Activated CD4-positive, alpha-beta T cell treated with anti-CD3 and anti-CD28 coated beads, Interleukin-2, Interleukin-6, amounts not matched to agents 100 ng/mL and 50 ng/mL, durations not matched to agents 16 hours and 8 hours (primary cell): ENCODE results near the gene FAM217B.
A peak's percentile ranks its signal among the peaks of the same experiment; 100 is the strongest.
"Not testable (repeated sequence)": the region's sequence is repeated elsewhere in the genome, so short reads cannot be mapped to it uniquely, and the experiment has no call there.

Source experiments
- DNase-seq: peaks from one replicate; pipeline ENCODE4 v3.0.0-alpha.2; 2020

Gene FAM217B

GRCh38 chr20:59939052-59939878, 924 bp upstream of the FAM217B start:
- DNase-seq = no peak

DNA sequence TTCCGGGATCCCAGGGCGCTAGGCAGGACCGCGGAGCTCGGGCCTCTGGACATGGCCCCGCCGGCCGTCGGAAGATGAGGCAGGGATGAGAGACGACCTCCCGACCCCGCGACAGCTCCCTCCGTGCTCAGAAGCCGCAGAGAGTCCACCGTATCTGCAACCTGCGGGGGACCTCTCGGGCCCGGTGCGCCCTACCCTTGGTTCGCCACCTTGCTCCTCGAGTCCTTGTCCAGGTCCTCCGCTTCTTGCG, 385 bp upstream of the FAM217B start:
- peak; percentile 13 for DNase-seq

GRCh38 chr20:59940956-59941294, 736 bp downstream of the FAM217B start:
- DNase-seq = no peak

- no peak for DNase-seq
Measured at GRCh38 chr20:59942245-59942644, 2.1 kb downstream of the FAM217B start.

DNA sequence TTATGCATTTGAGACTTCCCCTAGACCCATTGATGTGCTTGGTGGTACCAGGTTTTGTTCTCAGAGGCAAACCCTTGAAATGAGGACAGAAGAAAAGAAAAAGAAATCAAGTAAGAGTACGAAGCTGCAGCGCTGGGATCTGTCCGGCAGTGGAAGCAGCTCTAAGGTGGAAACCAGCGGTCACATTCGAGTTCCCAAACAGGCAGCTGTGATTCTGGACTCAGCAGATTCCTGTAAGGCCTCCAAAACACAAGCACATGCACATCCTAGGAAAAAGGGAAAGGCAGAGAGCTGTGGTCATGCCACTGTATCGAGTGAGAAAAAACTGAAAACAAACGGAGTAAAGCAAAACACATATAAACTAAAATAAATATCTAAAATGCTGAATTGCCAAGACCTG, 4.5 kb downstream of the FAM217B start:
- no peak for DNase-seq

- DNase-seq = no peak
Measured at GRCh38 chr20:59945175-59945574, 5.0 kb downstream of the FAM217B start.

DNA sequence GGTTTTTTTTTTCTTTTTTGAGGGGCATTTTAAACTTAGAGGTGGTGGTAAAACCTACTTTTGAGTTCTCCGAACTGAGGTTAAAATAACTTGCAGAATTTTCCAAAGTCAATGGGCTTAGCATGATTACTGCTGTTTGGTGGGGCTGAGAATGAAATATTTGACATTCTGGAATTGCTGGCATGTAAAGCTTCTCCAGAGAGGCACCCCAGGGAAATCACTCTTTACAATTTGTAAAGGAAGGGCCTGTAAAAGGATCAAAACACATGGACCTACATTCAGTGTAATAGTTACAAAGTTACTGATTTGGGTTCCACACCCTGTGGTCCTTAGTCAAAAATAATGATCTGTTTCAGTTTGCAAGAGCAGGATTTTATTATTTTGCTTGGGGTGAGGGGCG, 5.5 kb downstream of the FAM217B start:
- no peak for DNase-seq

GRCh38 chr20:59947376-59947775, 7.2 kb downstream of the FAM217B start:
- no peak for DNase-seq

DNA sequence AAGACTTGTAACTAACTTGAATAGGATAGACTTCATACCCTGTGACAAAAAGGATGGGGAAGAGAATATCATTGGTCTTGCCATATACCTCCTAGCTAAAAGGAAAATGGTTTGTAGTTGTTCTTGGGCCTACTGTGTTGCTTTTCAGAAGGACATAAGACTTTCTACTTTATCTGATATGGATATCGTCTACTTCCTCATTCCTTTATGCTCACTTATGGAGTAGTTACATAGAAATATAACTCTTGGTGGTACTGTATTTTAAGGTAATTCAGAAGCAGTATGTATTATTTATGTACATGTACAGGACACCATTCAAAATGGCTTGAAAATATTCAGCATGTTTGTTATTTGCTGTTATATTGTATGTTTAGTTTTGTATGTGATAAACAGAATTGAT, 8.0 kb downstream of the FAM217B start:
- no peak for DNase-seq

- DNase-seq = peak; percentile 55
Measured at GRCh38 chr20:59948828-59949720, 8.9 kb downstream of the FAM217B start.

GRCh38 chr20:59949911-59950310, 9.7 kb downstream of the FAM217B start:
- DNase-seq = no peak

DNA sequence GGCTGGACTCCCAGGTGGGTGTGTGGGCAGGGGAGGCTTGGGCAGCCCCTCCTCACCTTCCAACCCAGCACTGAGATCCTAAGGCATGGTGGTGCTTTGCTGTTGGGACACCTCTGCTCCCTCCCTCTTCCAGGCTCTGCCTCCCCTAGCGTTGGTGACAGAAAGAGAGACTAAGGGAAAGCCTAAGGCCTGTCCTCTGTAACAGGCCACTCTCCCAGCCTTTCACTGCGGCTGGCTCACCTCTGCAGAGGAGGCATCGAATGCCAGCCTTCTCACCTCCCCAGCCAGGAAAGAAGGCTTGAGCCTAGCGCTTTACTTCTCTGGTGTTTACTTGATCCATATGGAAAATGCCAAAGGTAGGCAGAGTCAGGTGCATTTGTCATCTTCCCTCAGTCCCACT, 14.5 kb downstream of the FAM217B start:
- no peak for DNase-seq

DNA sequence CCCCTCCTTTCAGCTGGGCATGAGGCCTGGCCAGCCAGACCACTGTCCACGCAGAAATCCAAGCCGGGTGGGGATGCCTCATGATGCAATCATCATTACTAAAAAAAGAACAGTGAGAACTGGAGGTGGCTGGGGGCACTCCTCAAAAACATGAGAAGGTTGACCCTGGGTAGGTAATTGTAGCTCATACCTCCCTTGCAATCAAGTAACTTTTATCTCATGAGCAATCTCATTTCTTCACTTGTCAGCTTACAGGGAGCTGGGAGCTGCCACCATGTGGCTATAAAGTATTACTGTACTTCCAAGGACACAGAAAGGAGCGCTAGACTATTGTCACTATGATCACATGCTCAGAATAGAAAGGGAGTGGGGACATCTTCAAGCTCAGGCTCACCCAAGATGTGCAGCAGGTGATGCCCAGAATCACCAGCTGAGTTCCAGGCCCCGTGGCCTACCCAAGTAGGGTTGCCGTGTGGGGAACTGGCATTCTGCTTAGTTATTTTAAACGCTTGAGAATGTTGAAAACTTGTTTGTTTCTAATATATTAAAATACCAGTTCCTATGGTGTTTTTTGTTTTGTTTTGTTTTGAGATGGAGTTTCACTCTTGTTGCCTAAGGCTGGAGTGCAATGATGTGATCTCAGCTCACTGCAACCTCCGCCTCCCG, 15.1 kb downstream of the FAM217B start:
- DNase-seq = no peak

DNA sequence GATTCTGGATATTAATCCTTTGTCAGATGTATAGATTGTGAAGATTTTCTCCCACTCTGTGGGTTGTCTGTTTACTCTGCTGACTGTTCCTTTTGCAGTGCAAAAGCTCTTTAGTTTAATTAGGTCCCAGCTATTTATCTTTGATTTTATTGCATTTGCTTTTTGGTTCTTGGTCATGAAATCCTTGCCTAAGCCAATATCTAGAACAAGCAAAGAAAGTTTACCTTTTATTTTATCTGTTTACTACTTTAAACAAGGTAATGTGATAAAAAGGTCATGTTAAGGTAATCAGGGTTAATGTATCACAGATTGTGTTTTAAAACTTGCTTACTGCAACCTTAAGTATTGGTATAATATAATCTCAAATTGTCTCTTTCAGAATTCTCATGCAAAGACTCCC, 17.4 kb downstream of the FAM217B start:
- not testable (repeated sequence) for DNase-seq

DNA sequence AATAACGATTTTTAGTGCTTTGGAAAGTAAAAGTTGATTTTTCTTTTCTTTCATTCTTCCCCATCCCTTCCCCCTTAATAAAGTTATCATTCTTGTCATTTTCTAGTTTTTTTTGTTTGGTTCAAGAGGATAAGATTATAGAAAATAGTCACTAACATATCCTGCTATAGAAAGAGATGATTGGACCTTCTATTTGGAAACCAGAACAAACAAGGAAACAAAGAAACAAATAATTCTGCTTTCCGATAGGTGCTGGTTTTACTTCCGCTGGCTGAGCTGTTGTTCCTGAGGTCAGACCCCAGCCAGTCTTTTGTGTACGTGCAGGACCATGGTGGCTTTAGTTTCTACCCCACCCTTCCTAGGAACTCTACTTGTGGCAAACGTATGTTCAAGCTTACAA, 17.9 kb downstream of the FAM217B start, which contains the start of gene CDH26:
TSS of gene CDH26 (plus strand) at position 301 of the 400 bp plus-strand sequence. CDS start 304 bp downstream, outside the sequence.
- DNase-seq = no peak

DNA sequence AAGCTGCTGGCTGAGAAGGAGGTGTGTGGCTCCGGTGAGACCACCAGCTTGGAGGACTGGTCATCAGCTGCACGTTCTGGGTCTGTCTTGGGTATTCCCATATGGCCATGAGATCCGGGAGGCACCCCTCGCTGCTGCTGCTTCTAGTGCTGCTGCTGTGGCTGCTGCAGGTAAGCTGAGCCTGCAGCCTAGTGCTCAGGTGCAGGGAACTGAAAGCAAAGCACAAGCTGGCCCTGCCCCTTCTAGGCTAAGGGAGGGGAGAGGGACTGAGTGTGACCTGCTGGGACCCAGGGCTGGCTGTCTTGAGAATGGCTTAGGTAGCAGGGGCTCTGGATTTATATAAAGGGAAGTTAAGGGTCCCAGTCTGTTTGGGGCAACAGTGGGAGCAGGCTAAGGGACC, 18.4 kb downstream of the FAM217B start:
- no peak for DNase-seq

GRCh38 chr20:59961423-59961822, 21.2 kb downstream of the FAM217B start:
- DNase-seq = no peak

- DNase-seq = no peak
Measured at GRCh38 chr20:59962155-59962554, 22.0 kb downstream of the FAM217B start.

- no peak for DNase-seq
Measured at GRCh38 chr20:59966428-59966827, 26.2 kb downstream of the FAM217B start.

- no peak for DNase-seq
Measured at GRCh38 chr20:59971428-59971827, 31.2 kb downstream of the FAM217B start.

GRCh38 chr20:59972037-59972801, 32.0 kb downstream of the FAM217B start:
- DNase-seq = no peak

GRCh38 chr20:59976156-59976782, 36.1 kb downstream of the FAM217B start:
- no peak for DNase-seq
